GM21526 (cell line): ENCODE data around the gene MAN1C1.
"Not testable (repeated sequence)": the region's sequence is repeated elsewhere in the genome, so short reads cannot be mapped to it uniquely, and the experiment has no call there.

Experiments
- ATAC-seq: cut with Tn5 transposase; IDR thresholded peaks from one replicate; pipeline ENCODE4 v1.9.1; 2021; ENCODE audit warnings: moderate library complexity; ENCODE audit not compliant: unreplicated experiment, low FRiP score

The MAN1C1 gene

DNA sequence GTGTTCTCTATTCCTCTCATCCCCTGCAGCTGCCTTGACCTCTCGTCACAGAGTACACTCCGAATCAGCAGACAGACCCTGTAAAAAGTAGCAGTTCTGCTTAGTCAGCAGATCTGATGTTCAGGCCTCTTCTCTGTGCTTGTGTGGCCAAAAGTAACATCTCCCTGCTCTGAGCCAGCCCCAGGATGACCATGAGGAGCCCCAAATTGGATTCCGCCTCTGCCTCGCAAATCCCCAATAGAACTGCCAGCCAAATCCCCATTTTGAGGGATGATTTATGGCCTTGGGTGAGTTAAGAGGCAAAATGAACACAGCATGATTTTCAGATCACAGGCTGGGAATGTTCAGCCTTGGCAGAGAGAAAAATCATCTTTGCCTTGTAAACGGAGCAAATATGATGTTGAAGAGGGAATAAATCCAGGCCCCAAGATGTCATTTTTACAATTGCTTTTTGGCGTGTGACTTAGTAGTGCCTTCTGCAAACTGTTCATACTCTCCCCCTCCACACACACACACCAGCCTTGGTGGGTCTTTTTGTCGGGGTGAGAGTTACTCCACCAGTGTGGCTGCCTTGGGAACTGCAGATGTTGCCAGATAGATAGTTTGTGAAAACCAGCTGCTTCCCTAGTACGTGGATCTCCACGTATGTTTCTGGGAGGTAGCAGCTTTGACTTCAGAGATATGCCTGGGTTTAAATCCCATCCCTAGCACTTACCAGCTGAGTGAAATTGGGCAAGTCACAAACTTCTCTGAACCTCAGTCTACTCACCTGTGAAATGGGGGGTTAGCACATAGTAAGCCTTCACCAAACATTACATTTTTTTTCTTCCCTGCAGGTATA lies 77.8 kb downstream of the MAN1C1 start:
- no peak for ATAC-seq

DNA sequence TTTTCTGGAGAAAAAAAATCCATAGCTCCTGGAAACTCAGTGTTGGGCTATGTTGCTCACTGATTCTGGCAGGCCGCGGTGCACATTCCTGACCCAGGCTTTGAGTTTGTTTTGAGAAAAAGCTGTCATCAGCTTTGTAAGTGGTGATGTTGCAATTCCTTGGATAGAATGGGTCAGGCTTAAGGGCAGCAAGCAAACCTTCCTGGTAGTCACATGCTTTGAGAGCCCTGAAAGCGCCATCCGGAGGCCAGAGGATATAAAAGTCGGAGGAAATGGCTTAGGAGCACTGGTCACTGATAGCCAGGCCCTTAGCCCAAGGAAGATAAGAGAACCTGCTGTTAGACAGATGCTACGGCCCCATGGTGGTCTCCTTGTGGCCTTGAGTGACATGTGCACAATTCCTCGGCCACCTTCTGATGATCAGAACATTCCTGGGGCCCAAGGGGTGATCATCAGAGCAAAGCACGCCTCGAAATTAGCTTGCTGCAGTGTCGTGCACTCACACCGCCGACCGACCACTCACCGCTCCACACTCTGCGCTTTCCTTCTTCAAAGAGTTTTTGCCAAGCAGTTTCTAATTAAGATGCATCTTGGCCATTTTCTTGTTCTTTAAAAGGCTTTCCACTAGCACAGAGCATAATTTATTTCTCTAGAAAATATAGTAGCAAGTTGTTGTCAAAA lies 78.6 kb downstream of the MAN1C1 start:
- no peak for ATAC-seq

DNA sequence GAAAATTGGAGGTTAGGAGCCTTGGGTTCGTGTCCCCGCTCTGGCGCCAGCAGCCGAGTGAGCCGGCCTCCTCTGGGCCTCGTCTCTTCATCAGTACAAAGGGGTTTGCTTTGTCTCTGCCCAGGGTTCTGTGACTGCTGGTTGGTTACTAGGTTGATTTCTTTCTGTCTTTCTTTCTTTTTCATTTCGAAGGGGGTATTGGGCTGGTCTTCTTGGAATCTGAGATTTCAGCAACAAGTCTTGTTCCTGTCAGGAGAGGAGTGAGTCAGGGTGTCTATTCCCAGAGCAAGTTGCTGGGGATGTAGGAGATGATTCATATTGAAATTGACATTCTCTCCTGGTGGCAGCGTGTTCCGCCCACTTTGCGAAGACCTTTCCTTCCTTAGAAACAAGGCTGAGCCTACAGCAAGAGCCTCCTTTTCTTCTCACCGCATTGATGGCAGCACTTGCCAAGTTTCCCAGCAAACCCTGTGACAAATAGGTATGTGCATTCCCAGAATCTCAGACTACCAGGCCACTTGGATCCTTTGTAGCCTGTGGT lies 79.2 kb downstream of the MAN1C1 start:
- ATAC-seq, result no peak

DNA sequence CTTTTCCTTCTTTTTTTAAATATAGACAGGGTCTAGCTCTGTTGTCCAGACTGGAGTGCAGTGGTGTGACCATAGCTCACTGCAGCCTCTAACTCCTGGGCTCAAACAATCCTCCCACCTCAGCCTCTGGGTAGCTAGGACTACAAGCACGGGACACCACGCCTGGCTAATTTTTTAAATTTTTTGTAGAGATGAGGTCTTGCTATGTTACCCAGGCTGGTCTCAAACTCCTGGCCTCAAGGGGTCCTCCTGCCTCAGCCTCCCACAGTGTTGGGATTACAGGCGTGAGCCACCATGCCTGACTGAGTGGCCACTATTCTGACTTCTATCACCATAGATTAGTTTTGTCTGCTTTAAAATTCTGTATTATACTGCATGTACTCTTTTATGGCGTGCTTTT lies 80.1 kb downstream of the MAN1C1 start:
- not testable (repeated sequence) for ATAC-seq

DNA sequence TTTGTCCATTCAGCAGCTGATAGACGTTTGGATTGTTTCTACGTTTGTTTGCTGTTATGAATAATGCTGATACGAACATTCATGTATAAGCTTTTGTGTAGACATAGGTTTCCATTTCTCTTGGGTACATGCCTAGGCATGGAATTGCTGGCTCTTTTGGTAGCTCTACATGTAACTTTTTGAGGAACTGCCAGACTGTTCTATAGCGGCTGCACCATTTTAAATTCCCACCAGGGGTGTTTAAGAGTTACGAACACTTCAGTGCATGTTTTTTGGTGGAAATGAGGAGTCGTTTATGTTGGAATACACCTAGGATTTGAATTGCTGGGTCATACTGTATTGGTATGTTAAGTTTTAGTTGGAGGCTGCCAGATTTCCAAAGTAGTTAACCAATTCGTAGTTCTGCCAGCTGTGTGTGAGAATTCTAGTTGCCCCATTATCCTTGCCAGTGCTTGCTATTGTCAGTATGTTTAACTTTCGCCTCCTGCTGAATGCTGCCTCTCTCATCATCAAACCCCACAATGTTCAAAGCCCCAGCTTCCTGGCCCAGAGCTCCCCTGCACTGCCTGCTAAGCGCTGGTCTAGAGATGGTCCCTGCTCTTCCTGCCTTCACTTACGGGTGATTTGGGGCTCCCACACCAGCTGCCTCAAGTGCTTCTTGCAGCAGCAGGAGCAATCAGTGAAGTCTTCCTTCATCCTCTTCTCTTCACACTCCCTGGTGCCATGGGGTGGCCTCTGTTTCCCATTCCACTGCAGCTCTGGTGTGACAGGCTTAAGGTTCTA lies 81.0 kb downstream of the MAN1C1 start:
- no peak for ATAC-seq

DNA sequence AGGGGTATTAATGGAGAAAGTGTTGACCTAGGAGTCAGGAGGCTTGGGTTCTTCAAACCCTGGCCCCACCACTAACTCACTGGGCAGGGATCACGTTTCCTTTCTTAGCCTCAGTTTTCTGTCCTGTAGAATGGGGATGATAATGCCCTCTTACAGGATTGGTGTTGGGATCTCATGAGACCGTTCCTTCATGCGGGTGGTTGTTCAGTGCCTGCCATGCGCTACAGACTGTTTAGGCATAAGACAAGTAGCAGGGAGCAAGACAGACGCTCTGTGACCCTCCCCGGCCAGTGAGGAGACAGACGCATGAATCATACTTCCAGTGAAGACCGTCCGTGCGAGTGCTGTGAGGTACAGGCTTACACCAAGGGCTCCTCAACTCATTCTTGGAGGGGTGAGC lies 81.7 kb downstream of the MAN1C1 start:
- ATAC-seq, result no peak

DNA sequence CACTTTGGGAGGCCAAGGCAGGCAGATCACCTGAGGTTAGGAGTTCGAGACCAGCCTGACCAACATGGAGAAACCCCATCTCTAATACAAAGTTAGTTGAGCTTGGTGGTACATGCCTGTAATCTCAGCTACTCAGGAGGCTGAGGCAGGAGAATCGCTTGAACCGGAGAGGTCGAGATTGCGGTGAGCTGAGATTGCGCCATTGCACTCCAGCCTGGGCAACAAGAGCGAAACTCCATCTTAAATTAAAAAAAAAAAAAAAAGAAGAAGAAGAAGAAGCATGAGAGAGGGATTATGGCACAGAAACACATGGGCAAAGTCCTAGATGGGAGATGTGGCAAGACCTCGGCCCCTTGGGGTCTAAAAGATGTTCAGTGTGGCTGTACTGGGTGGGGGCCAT lies 82.5 kb downstream of the MAN1C1 start:
- not testable (repeated sequence) for ATAC-seq

DNA sequence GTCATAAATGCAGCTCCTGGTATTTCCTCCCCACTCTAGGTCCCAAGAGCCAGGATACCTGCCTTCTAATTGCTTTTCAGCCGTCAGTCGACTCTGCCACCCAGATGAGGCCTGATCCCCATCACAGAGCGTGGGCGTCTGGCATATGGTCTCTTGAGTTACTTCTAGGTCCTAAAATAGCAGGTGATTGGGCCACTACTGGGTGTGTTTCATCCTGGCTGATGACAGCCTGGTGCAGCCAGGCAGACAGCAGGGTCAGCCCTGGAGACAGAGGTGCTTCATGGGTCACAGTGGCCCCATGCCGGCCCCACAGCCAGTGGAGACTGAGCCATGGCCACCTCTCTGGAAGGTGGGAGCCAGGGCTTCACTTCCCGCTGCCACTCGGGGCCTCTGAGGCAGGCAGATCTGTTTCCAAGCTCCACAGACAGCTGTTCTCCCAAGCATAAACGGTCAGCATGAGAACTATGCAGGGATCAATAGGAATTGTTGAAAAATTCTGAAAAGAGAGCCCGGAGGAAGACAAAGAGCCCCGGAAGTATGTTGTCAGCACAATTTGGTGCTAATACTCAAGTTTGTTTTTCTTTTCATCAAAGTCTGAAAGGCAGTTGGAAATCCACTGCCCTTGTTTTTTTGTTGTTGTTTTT lies 83.0 kb downstream of the MAN1C1 start:
- no peak for ATAC-seq

DNA sequence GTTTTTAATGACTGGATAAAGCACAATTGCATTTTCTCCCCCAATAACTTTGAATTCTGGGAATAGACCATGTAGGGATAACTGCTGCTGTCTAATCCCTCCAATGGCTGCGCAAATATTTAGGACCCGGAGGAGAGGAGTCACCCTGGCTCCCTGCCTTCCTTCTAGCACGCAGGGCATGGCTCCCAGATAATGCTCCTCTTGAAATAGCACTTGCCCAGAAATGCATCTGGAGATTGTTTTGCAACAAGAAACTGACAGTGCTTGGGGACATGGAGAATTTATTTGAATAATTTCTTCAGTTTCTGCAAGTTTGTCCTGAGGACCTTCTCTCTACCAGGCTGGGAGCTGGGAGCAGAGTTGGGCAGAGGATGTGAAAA lies 83.5 kb downstream of the MAN1C1 start:
- no peak for ATAC-seq

DNA sequence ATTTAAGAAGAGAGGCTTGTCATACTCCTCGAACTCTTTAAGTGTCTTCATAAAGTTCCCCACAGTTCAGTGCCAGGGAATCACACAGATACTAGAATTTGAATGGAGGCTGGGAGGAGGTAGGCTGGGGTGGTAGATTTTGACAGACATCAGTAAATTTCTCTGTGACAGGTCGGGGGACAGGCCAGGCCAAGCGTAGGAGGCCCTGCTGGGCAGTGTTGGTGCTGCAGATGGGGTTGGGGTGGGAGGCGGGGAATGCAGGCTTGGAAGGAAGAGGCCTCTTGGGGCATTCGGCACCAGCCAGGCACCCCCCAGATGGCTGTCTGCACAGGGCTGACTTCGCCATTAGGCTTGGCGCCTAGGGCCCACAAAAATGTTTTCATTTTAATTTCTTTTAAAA lies 84.0 kb downstream of the MAN1C1 start:
- ATAC-seq, result no peak

DNA sequence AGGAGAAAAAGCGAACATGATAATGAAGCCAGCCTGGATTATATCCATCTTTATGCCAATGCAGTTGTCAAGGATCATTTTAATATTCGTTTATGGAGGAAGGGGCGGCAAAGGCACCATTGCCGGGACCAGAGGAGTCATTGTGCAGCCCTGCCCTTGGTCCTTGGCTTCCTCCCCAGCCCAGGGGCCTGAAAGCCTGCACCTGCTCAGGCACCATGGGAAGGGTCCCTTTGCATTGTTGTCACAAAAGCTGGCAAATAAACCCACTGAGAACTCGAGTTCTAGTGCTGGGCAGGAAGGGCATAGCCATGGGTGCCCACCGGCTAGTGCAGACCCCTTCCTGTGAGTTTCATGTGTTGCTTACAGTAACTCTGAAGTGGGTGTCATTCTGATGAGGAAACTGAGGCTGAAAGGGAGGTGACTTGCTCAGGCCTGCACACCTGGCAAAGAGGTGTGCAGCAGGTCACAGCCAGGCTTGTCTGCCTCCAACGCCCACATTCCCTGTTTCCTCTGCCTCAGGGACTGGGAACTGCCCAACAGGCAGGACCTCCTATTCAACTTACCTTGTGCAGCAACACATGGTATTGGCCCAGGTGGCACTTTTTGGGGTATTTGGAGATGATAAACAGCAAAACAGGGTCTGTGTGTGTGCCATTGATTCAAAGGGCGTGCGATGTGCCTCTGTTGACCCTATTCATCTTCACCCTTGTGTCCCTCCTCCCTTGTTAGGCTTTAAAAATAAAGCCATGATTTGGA lies 84.6 kb downstream of the MAN1C1 start:
- ATAC-seq, result no peak

DNA sequence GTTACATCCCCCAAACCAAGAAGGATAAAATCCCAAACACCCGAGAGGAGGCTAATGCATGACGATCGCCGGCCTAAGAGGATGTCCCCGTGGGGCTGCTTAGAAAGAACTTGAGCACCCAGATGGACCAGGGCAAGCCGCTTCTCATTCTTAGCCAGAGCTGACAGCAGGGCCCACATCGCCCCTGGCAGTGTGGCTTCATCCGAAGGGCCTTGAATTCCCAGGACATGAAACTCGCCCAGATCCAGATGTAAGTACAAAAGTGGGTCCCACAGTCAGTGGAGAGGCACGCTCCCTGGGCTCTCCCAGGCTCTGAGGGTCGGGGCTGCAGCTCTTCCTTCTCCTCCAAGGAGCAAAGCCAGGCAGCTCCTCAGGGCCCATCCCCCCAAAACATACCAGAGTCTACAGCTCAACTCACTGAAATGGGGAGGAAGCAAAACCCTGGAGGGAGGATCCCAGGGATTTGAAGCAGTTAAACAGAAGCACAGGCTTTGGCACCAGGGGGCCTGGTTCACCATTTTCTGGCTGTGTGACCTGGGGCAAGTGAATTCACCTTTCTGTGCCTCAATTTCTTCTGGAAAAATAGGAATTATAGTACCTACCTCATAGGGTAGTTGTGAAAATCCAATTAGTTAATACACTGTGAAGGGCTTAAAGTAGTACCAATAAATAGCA lies 85.6 kb downstream of the MAN1C1 start:
- no peak for ATAC-seq

DNA sequence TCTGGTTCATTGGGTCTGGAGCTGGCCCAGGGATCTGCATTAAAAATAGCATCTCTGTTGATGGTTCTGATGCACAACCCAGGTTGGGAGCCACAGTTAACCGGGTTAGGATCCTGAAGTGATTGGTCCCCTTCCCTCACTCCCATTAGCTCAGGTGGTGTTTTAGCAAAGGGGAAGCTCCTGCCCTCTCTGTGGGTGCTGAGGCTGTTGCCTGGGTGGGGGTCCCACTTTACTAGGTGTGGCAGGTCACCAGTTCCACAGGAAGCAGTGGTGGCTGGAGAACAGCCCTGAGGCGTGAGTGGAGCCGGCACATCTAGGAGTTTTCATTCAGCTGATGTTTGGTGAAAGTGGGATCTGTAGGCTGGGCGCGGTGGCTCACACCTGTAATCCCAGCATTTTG lies 86.5 kb downstream of the MAN1C1 start:
- no peak for ATAC-seq

DNA sequence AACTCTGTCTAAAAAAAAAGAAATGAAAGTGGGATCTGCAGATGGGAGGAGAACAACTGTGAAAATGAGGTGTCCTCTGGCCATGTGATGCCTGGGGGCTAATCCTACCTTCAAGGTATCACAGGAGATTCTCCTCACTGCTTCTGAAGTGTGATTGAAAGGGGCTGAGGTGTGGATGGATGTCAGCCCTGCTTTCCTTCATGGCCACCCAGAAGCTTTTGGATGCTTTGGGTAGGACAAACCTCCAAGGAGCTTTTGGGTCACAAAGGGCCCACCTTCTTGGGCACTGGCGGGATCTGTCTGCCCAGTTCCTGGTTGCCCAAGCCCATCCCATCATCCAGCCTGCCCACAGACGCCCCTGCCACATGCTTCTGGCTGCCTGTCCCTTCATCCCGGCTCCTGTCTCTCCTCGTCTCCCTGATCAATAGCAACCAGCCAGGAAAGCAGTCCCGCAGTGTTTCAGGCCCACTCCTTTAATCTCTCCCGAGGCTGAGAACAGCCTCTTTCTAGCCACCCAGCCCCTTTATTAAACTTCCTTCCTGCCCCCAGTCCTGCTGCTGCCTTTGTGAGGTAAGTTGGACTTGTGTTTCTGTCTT lies 87.2 kb downstream of the MAN1C1 start:
- no peak for ATAC-seq

DNA sequence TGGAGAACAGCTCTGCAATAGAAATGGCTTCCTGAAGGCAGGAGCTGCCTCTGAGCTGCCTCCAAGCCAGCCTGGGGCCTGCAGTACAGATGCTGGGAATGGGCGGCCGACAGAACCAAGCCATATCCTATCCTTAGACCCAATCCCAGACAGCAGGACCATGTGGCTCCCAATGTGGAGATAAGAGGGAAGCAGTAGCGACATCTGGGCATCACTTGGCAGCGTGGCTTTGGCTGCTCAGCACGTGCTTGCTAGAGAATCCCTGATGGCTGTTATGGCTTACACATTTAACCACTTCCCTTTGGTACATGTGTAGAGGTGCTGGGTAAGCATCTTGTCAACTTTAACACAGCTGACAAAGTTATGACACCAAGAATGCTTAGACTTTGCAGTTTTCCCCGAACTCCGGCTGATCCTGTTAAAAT lies 87.7 kb downstream of the MAN1C1 start:
- no peak for ATAC-seq

DNA sequence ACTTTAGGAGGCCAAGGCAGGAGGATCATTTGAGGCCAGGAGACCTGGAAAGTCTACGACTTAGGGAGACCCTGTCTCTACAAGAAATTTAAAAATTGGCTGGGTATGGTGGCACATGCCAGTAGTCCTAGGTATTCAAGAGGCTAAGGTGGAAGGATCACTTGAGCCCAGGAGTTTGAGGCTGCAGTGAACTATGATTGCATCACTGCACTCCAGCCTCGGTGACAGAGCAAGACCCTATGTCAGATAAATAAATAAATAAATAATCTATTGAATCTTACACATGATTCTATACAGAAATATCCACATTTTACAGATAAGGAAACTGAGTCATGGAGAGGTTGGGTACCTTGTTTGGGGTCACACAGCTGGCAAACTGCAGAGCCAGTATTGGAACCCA lies 89.1 kb downstream of the MAN1C1 start:
- no peak for ATAC-seq

DNA sequence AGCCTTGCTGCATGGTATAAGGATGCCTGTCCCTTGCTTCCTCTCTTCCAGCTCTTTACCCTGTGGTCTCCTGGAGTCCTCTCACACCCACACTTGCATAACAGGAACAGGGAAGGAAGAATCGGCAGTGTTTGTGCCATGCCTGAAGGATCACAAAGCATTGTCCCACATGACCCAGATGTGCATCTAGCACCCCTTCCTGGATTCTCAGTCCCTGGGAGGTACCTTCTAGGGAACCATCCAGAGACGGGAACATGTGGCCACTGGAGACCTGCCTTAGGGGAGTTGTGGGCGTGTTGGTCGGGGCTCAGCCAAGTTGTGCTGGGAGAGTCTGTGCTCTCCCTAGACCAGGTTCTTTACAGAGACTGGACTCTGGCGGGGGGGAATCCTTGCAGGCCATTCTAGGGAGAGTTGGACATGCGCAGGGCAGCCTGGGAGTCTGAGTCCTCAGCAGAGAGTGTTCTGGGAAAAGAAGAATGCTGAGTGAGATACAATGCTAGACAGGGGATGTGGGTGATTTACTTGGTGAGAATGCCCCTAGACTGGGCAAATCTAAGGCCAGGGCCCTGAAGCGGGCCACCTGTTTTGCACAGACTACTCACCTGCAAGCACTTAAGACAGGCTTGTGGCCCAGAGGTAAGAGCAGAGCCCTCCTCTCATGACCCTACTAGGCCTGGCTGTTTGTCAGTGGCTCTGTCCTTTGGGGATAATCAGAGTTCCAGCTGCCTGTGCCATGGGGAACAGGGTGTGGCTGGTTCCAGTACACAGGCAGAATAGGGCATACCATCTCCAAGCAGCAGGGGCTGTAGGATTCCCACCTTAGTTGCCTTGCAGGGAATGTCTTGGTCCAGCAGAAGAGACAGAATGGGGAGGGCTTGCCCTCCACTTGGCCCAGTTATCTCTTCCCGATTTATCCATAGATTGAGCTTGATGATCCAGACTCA lies 89.8 kb downstream of the MAN1C1 start:
- ATAC-seq, result no peak
